IMR-90 (cell line): ENCODE results near the gene IRX1. TPM values are rescaled to one million over a fixed set of nuclear protein-coding genes. Genes with fewer than 3 reads are reported as not detected.

Experiments used
- ATAC-seq: fragments of 200-7000 bp; cut with Tn5 transposase; 2 replicates; pipeline ENCODE4 v1.9.1; 2020; ENCODE audit warnings: low read depth, mild to moderate bottlenecking, moderate library complexity
- BruUV-seq: library from RNA; stranded (reverse); fragments of 400-500 nt; replicated peaks from 2 replicates; lab custom pipeline; 2021; lab: Mats Ljungman, UMichigan
- CTCF ChIA-PET: fragments of 300-600 bp; formaldehyde crosslinking; extraction: SDS; loops from one replicate; lab custom pipeline; 2021; ENCODE audit warnings: antibody characterized with exemption; lab: Yijun Ruan, JAX
- POLR2A ChIA-PET: fragments of 300-600 bp; sonication (Branson Sonifier 250); formaldehyde crosslinking; loops from one replicate; lab custom pipeline; 2022; ENCODE audit warnings: antibody characterized with exemption; ENCODE audit not compliant: unreplicated experiment; lab: Charles Lee
- DNase-seq: peaks from one replicate; pipeline ENCODE4 v3.0.0; 2013
- H2AFZ ChIP-seq: replicated peaks from 2 replicates; pipeline ENCODE3; 2013; ENCODE audit warnings: low read length, mild to moderate bottlenecking; ENCODE audit not compliant: poor library complexity
- H2AK5ac ChIP-seq: 2 replicates; pipeline ENCODE4 v1.6.1; 2013; ENCODE audit warnings: low read depth, low read length, inconsistent platforms
- H2AK9ac ChIP-seq: replicated peaks from 2 replicates; pipeline ENCODE3; 2013; ENCODE audit warnings: mild to moderate bottlenecking, low read depth, low read length, moderate library complexity; ENCODE audit not compliant: poor library complexity
- H2BK120ac ChIP-seq: 2 replicates; pipeline ENCODE4 v1.6.1; 2013; ENCODE audit warnings: low read depth, low read length, inconsistent platforms
- H2BK15ac ChIP-seq: 3 replicates; pipeline ENCODE4 v1.6.1; 2013; ENCODE audit warnings: low read depth, low read length, inconsistent platforms
- H2BK20ac ChIP-seq: 2 replicates; pipeline ENCODE4 v1.6.1; 2013; ENCODE audit warnings: low read depth, mild to moderate bottlenecking, inconsistent platforms, low read length, moderate library complexity
- H2BK5ac ChIP-seq: 2 replicates; pipeline ENCODE4 v1.6.1; 2013; ENCODE audit warnings: mild to moderate bottlenecking, low read depth, low read length, inconsistent platforms; ENCODE audit not compliant: poor library complexity, severe bottlenecking
- H3K14ac ChIP-seq: replicated peaks from 2 replicates; pipeline ENCODE4 v1.6.1; 2013; ENCODE audit warnings: low read depth, low read length, inconsistent platforms
- H3K18ac ChIP-seq: 2 replicates; pipeline ENCODE4 v1.6.1; 2013; ENCODE audit warnings: low read depth, low read length, control low read depth
- H3K23ac ChIP-seq: 2 replicates; pipeline ENCODE4 v1.6.1; 2013; ENCODE audit warnings: low read depth, low read length, inconsistent platforms
- H3K27ac ChIP-seq: 2 replicates; pipeline ENCODE4 v1.5.1; 2013; ENCODE audit warnings: mild to moderate bottlenecking, control low read depth, low read length; ENCODE audit not compliant: insufficient read depth
- H3K27me3 ChIP-seq: 2 replicates; pipeline ENCODE4 v1.6.1; 2013; ENCODE audit warnings: low read length; ENCODE audit not compliant: control insufficient read depth, insufficient read depth
- H3K36me3 ChIP-seq: 2 replicates; pipeline ENCODE4 v1.6.1; 2013; ENCODE audit warnings: low read length, mixed read lengths; ENCODE audit not compliant: control insufficient read depth, insufficient read depth
- H3K4ac ChIP-seq: 2 replicates; pipeline ENCODE4 v1.6.1; 2013; ENCODE audit warnings: low read depth, low read length, inconsistent platforms
- H3K4me1 ChIP-seq: 2 replicates; pipeline ENCODE4 v1.6.1; 2013; ENCODE audit warnings: low read length, mixed read lengths; ENCODE audit not compliant: control insufficient read depth, insufficient read depth
- H3K4me2 ChIP-seq: 2 replicates; pipeline ENCODE4 v1.6.1; 2013; ENCODE audit warnings: low read depth, mild to moderate bottlenecking, control low read depth, low read length, moderate library complexity
- H3K4me3 ChIP-seq: 2 replicates; pipeline ENCODE4 v1.5.1; 2013; ENCODE audit warnings: low read depth, mild to moderate bottlenecking, control low read depth, low read length, moderate library complexity; ENCODE audit not compliant: insufficient read depth
- H3K56ac ChIP-seq: 2 replicates; pipeline ENCODE4 v1.6.1; 2013; ENCODE audit warnings: low read length, inconsistent platforms; ENCODE audit not compliant: insufficient read depth; ENCODE audit errors: extremely low read depth
- H3K79me1 ChIP-seq, 2 experiments: 2 replicates each; pipeline ENCODE4 v1.6.1; 2013; ENCODE audit warnings: low read length in 2 of 2, inconsistent platforms in 1 of 2, low read depth in 1 of 2
- H3K9ac ChIP-seq: 2 replicates; pipeline ENCODE4 v1.6.1; 2013; ENCODE audit warnings: low read depth, low read length, control low read depth
- H3K9me1 ChIP-seq: 2 replicates; pipeline ENCODE4 v1.6.1; 2013; ENCODE audit warnings: low read length, inconsistent platforms; ENCODE audit not compliant: insufficient read depth
- H3K9me3 ChIP-seq: 2 replicates; pipeline ENCODE4 v1.6.1; 2013; ENCODE audit warnings: low read length; ENCODE audit not compliant: control insufficient read depth, insufficient read depth
- H4K20me1 ChIP-seq: 2 replicates; pipeline ENCODE4 v1.6.1; 2013; ENCODE audit warnings: low read length, inconsistent platforms; ENCODE audit not compliant: insufficient read depth
- H4K5ac ChIP-seq: 2 replicates; pipeline ENCODE4 v1.6.1; 2013; ENCODE audit warnings: mild to moderate bottlenecking, low read depth, low read length, control low read depth
- H4K8ac ChIP-seq, 2 experiments: 2 replicates each; pipeline ENCODE4 v1.6.1; 2013; ENCODE audit warnings: low read depth in 2 of 2, low read length in 2 of 2, control low read depth in 1 of 2, inconsistent platforms in 1 of 2
- H4K91ac ChIP-seq: 2 replicates; pipeline ENCODE4 v1.6.1; 2013; ENCODE audit warnings: low read depth, low read length, inconsistent platforms; ENCODE audit not compliant: insufficient read depth
- BHLHE40 ChIP-seq: fragments of 150-350 bp; IDR thresholded peaks from 2 replicates; pipeline ENCODE4 v1.6.1; 2016; ENCODE audit warnings: mild to moderate bottlenecking, low read depth, low read length
- CEBPB ChIP-seq: IDR thresholded peaks from 2 replicates; pipeline ENCODE4 v1.6.1; 2012; ENCODE audit warnings: low read depth, low read length, improper control_type of control experiment
- CTCF ChIP-seq: conservative IDR thresholded peaks from 2 replicates; pipeline ENCODE4 v1.5.1; 2012; ENCODE audit warnings: mild to moderate bottlenecking, low read depth, low read length, improper control_type of control experiment
- FOS ChIP-seq: fragments of 150-350 bp; IDR thresholded peaks from 2 replicates; pipeline ENCODE4 v1.6.1; 2016; ENCODE audit warnings: low read depth, low read length
- MAFK ChIP-seq: IDR thresholded peaks from 2 replicates; pipeline ENCODE4 v1.6.1; 2012; ENCODE audit warnings: low read depth, low read length, improper control_type of control experiment
- MAZ ChIP-seq: IDR thresholded peaks from 2 replicates; pipeline ENCODE4 v1.6.1; 2012; ENCODE audit warnings: low read depth, mild to moderate bottlenecking, low read length, improper control_type of control experiment, moderate library complexity, borderline replicate concordance
- MXI1 ChIP-seq: IDR thresholded peaks from 2 replicates; pipeline ENCODE4 v1.6.1; 2012; ENCODE audit warnings: low read depth, mild to moderate bottlenecking, low read length, moderate library complexity, borderline replicate concordance
- NFE2L2 ChIP-seq: fragments of 150-350 bp; IDR thresholded peaks from 2 replicates; pipeline ENCODE4 v1.6.1; 2016; ENCODE audit warnings: low read depth, mild to moderate bottlenecking, low read length
- POLR2A ChIP-seq: IDR thresholded peaks from 2 replicates; pipeline ENCODE4 v1.6.1; 2012; ENCODE audit warnings: mild to moderate bottlenecking, low read depth, low read length
- RAD21 ChIP-seq: IDR thresholded peaks from 2 replicates; pipeline ENCODE4 v1.6.1; 2012; ENCODE audit warnings: low read length, improper control_type of control experiment
- RCOR1 ChIP-seq: IDR thresholded peaks from 2 replicates; pipeline ENCODE4 v1.6.1; 2012; ENCODE audit warnings: mild to moderate bottlenecking, low read length, improper control_type of control experiment; ENCODE audit not compliant: insufficient replicate concordance
- RFX5 ChIP-seq: IDR thresholded peaks from 2 replicates; pipeline ENCODE4 v1.8.0; 2012; ENCODE audit warnings: low read depth, mild to moderate bottlenecking, low read length, moderate library complexity
- SMC3 ChIP-seq: fragments of 150-350 bp; IDR thresholded peaks from 2 replicates; pipeline ENCODE4 v1.6.1; 2016; ENCODE audit warnings: low read depth, mild to moderate bottlenecking, antibody characterized with exemption, low read length, moderate library complexity
- WGBS, 2 experiments: methylation state at CpG; one replicate each; pipeline versions ENCODE4 v1.1.5 to v1.1.7; 2013; ENCODE audit warnings: missing lambda C conversion rate in 2 of 2; ENCODE audit not compliant: insufficient read length in 1 of 2; ENCODE audit errors: extremely low coverage in 2 of 2; 5-methylcytosine and 5-hydroxymethylcytosine counted together
- dilution Hi-C: fragments of 300-500 bp; cut with HindIII; formaldehyde crosslinking; loops from one replicate; pipeline ENCODE4 v1.14.3; 2018; ENCODE audit warnings: low sequenced_read_pairs; ENCODE audit not compliant: unreplicated experiment
- in situ Hi-C: fragments of 300-500 bp; cut with MboI; formaldehyde crosslinking; loops from 3 replicates; pipeline ENCODE4 v1.14.3; 2019; ENCODE audit warnings: low sequenced_read_pairs, inconsistent platforms, mixed read lengths
- intact Hi-C: fragments of 100-400 bp; cut with micrococcal nuclease; formaldehyde crosslinking; loops from 2 replicates; pipeline ENCODE4 v1.10.0; 2022
- polyA plus RNA-seq, 3 experiments: library from polyadenylated mRNA; depleted of rRNA; stranded (reverse); fragments of >200 nt; gene quantifications; 2 replicates each; pipeline ENCODE4 v1.2.3, GENCODE V29; 2012; ENCODE audit warnings: low replicate concordance in 1 of 3
- total RNA-seq: library from RNA; depleted of rRNA; stranded (reverse); fragments of >200 nt; gene quantifications from 2 replicates; pipeline ENCODE4 v1.2.3, GENCODE V29; 2012
- TF ChIP-seq, protein P1 (sequence below): fragments of 150-350 bp; IDR thresholded peaks from 2 replicates; pipeline ENCODE4 v1.6.1; 2017; ENCODE audit warnings: mild to moderate bottlenecking, antibody characterized with exemption, low read length, low read depth
- TF ChIP-seq, protein P2 (sequence below): fragments of 150-350 bp; IDR thresholded peaks from 2 replicates; pipeline ENCODE4 v1.6.1; 2016; ENCODE audit warnings: low read depth, mild to moderate bottlenecking, low read length, moderate library complexity, borderline replicate concordance

Gene IRX1
- total and polyA plus RNA-seq, 2 of the 4 experiments (the other 2 are of a cell fraction), result not detected

- in situ Hi-C loops, result no loop called here
- no peak overlapping the region for H3K4me2 ChIP-seq
- H3K56ac ChIP-seq, result no peak overlapping the region
- no peaks in the 10 kb centered on the region for H3K27me3 ChIP-seq
- H2BK120ac ChIP-seq, result no peak overlapping the region
- H2BK5ac ChIP-seq, result no peak overlapping the region
- no peaks in the 10 kb centered on the region for H3K79me1 ChIP-seq
- no peak overlapping the region for H2AK5ac ChIP-seq
- no peak for ATAC-seq
- H3K9ac ChIP-seq, result no peak overlapping the region
- no peak overlapping the region for H2AFZ ChIP-seq
- POLR2A ChIA-PET, result no interaction called here
- WGBS, 2 experiments, result 50% methylated on average over 3 of the region's 13 CpGs; no CpG with 5 or more reads in 1 of the 2 experiments
- no TSS peak for BruUV-seq
- no peak overlapping the region for H3K4ac ChIP-seq
- H3K9me1 ChIP-seq, result no peaks in the 10 kb centered on the region
- H4K8ac ChIP-seq, result no peak overlapping the region
- H3K14ac ChIP-seq, result no peak overlapping the region
- H3K27ac ChIP-seq, result no peak overlapping the region
- DNase-seq, result no peak
- peaks cover 12% of the 10 kb centered on the region for H3K9me3 ChIP-seq
- no peak overlapping the region for H3K18ac ChIP-seq
- intact Hi-C loops, result no loop called here
- peak overlapping the region; percentile 55 for H2AK9ac ChIP-seq
- no peak for TF ChIP-seq NFE2L2
- TF ChIP-seq MAFK, result no peak
- TF ChIP-seq RFX5, result no peak
- TF ChIP-seq FOS, result no peak
- TF ChIP-seq RAD21, result no peak
- TF ChIP-seq MXI1, result no peak
- no peak for TF ChIP-seq MAZ
- TF ChIP-seq CEBPB, result no peak
- TF ChIP-seq BHLHE40, result no peak
- no peak for TF ChIP-seq SMC3
- TF ChIP-seq, protein P1, sequence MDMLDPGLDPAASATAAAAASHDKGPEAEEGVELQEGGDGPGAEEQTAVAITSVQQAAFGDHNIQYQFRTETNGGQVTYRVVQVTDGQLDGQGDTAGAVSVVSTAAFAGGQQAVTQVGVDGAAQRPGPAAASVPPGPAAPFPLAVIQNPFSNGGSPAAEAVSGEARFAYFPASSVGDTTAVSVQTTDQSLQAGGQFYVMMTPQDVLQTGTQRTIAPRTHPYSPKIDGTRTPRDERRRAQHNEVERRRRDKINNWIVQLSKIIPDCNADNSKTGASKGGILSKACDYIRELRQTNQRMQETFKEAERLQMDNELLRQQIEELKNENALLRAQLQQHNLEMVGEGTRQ, result no peak
- TF ChIP-seq RCOR1, result no peak
- TF ChIP-seq, protein P2, sequence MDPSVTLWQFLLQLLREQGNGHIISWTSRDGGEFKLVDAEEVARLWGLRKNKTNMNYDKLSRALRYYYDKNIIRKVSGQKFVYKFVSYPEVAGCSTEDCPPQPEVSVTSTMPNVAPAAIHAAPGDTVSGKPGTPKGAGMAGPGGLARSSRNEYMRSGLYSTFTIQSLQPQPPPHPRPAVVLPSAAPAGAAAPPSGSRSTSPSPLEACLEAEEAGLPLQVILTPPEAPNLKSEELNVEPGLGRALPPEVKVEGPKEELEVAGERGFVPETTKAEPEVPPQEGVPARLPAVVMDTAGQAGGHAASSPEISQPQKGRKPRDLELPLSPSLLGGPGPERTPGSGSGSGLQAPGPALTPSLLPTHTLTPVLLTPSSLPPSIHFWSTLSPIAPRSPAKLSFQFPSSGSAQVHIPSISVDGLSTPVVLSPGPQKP, result no peak
- no peak for TF ChIP-seq CTCF
- no peak for TF ChIP-seq POLR2A
- dilution Hi-C loops, result no loop called here
- H3K4me3 ChIP-seq, result no peak overlapping the region
- H4K91ac ChIP-seq, result no peak overlapping the region
- no peaks in the 10 kb centered on the region for H4K20me1 ChIP-seq
- H2BK15ac ChIP-seq, result no peak overlapping the region
- CTCF ChIA-PET, result no interaction called here
- no peaks in the 10 kb centered on the region for H3K4me1 ChIP-seq
- no peak overlapping the region for H3K23ac ChIP-seq
- no peak overlapping the region for H2BK20ac ChIP-seq
- no peak overlapping the region for H4K5ac ChIP-seq
- no peaks in the 10 kb centered on the region for H3K36me3 ChIP-seq
Observed at GRCh38 chr5:3615829-3616228, 20.2 kb downstream of the IRX1 start.
